Retinal pigment epithelial cell (primary cell): Measurements from ENCODE around the gene GHR.

Source experiments
- DNase-seq: peaks from one replicate; pipeline ENCODE4 v3.0.0-alpha.2; 2010; ENCODE audit warnings: low read depth
- H3K4me3 ChIP-seq: 2 replicates; pipeline ENCODE4 v1.5.1; 2011; ENCODE audit warnings: mild to moderate bottlenecking, low read length, control low read depth, moderate library complexity
- CTCF ChIP-seq: conservative IDR thresholded peaks from 2 replicates; pipeline ENCODE4 v1.5.1; 2011; ENCODE audit warnings: low read depth, low read length, control low read depth, inconsistent platforms

Gene GHR

GRCh38 chr5:42583322-42583721 lies 160.1 kb downstream of the GHR start:
- no peak overlapping the region for H3K4me3 ChIP-seq
- no peak for DNase-seq
- peak; percentile 86 for TF ChIP-seq CTCF

GRCh38 chr5:42586625-42587024 lies 163.4 kb downstream of the GHR start:
- DNase-seq: no peak
- H3K4me3 ChIP-seq: no peak overlapping the region
- TF ChIP-seq CTCF: no peak

- no peak for TF ChIP-seq CTCF
- no peak overlapping the region for H3K4me3 ChIP-seq
- no peak for DNase-seq
Observed at GRCh38 chr5:42587096-42587723, 164.0 kb downstream of the GHR start.

GRCh38 chr5:42590566-42590965 lies 167.3 kb downstream of the GHR start:
- DNase-seq: no peak
- no peak overlapping the region for H3K4me3 ChIP-seq
- TF ChIP-seq CTCF: no peak

- no peak for TF ChIP-seq CTCF
- DNase-seq: no peak
- no peak overlapping the region for H3K4me3 ChIP-seq
Observed at GRCh38 chr5:42591015-42591414, 167.8 kb downstream of the GHR start.

GRCh38 chr5:42592401-42593140 lies 169.3 kb downstream of the GHR start:
- no peak for DNase-seq
- TF ChIP-seq CTCF: no peak

GRCh38 chr5:42593591-42593990 lies 170.4 kb downstream of the GHR start:
- no peak overlapping the region for H3K4me3 ChIP-seq
- TF ChIP-seq CTCF: no peak
- DNase-seq: no peak

More at GRCh38 chr5:42592401-42593140, 169.3 kb downstream of the GHR start:
- H3K4me3 ChIP-seq: no peak overlapping the region
